Activated T-cell treated with anti-CD3 and anti-CD28 coated beads, Interleukin-2, amount 50 U/mL, for 1 hour (primary cell): ENCODE measurements around the gene NOTO.

Experiments used
- DNase-seq: peaks from one replicate; pipeline ENCODE4 v3.0.0-alpha.2; 2020

The NOTO gene

GRCh38 chr2:73203055-73203681 lies 794 bp downstream of the NOTO start:
- no peak for DNase-seq

GRCh38 chr2:73205611-73206010 lies 3.2 kb downstream of the NOTO start:
- DNase-seq, result no peak

GRCh38 chr2:73208258-73208657 lies 5.9 kb downstream of the NOTO start:
- no peak for DNase-seq

GRCh38 chr2:73210019-73210418 lies 7.6 kb downstream of the NOTO start:
- no peak for DNase-seq

GRCh38 chr2:73210696-73211095 lies 8.3 kb downstream of the NOTO start:
- DNase-seq, result no peak

GRCh38 chr2:73212098-73212447 lies 9.7 kb downstream of the NOTO start:
- no peak for DNase-seq

GRCh38 chr2:73212448-73213176 lies 10.2 kb downstream of the NOTO start:
- DNase-seq, result peak; percentile 80

GRCh38 chr2:73214120-73215035 lies 12.0 kb downstream of the NOTO start, which contains the start of gene SMYD5:
SMYD5 (plus strand) TSS chr2:73214245; CDS start chr2:73214267, 22 bp downstream.
- peak; percentile 95 for DNase-seq

- no peak for DNase-seq
Measured at GRCh38 chr2:73215254-73215653, 12.9 kb downstream of the NOTO start.

GRCh38 chr2:73217160-73217559 lies 14.8 kb downstream of the NOTO start:
- DNase-seq, result no peak

GRCh38 chr2:73217826-73218225 lies 15.5 kb downstream of the NOTO start:
- no peak for DNase-seq

- DNase-seq, result no peak
Measured at GRCh38 chr2:73218298-73218697, 15.9 kb downstream of the NOTO start.

GRCh38 chr2:73223821-73224220 lies 21.4 kb downstream of the NOTO start:
- no peak for DNase-seq

GRCh38 chr2:73225513-73226360 lies 23.4 kb downstream of the NOTO start:
- no peak for DNase-seq

- DNase-seq, result no peak
Measured at GRCh38 chr2:73227086-73227485, 24.7 kb downstream of the NOTO start.

GRCh38 chr2:73228631-73229030 lies 26.3 kb downstream of the NOTO start:
- DNase-seq, result no peak

GRCh38 chr2:73232403-73233153 lies 30.2 kb downstream of the NOTO start:
- no peak for DNase-seq

GRCh38 chr2:73233154-73233931 lies 31.0 kb downstream of the NOTO start, which contains the start of gene PRADC1:
PRADC1 (minus strand) TSS chr2:73233239; CDS start chr2:73233160, 79 bp downstream.
- peak; percentile 87 for DNase-seq

- DNase-seq, result peak; percentile 84
Measured at GRCh38 chr2:73233932-73234832, 31.8 kb downstream of the NOTO start, which contains the start of gene CCT7. CCT7 (plus strand) TSS chr2:73234308; CDS start chr2:73234379, 71 bp downstream.
